HCT116 (cell line): ENCODE data around the gene NPEPL1. TPM values are rescaled to one million over a fixed set of nuclear protein-coding genes. Genes with fewer than 3 reads are reported as not detected.

Experiments used
- ATAC-seq: fragments of 200-7000 bp; cut with Tn5 transposase; 2 replicates; pipeline ENCODE4 v1.9.1; 2020; ENCODE audit warnings: mild to moderate bottlenecking, moderate library complexity
- BruUV-seq: library from RNA; stranded (reverse); fragments of 400-500 nt; replicated peaks from 2 replicates; lab custom pipeline; 2021; lab: Mats Ljungman, UMichigan
- CTCF ChIA-PET: fragments of 300-600 bp; sonication (Branson Sonifier 250); formaldehyde crosslinking; loops from one replicate; lab custom pipeline; 2021; ENCODE audit warnings: antibody characterized with exemption; lab: Charles Lee
- POLR2A ChIA-PET: fragments of 300-600, 350-600 bp; sonication (Branson Sonifier 250); formaldehyde crosslinking; loops from one replicate; lab custom pipeline; 2021; ENCODE audit warnings: antibody characterized with exemption; lab: Charles Lee
- RAD21 ChIA-PET, 2 experiments: fragments of 300-600 bp; sonication (Branson Sonifier 250); formaldehyde crosslinking; loops; one replicate each; lab custom pipeline; 2023; ENCODE audit warnings: low total read pairs in 2 of 2; ENCODE audit not compliant: uncharacterized antibody in 2 of 2, unreplicated experiment in 2 of 2, low non-redundant PET in 1 of 2; lab: Charles Lee
- DNase-seq: peaks from one replicate; pipeline ENCODE4 v3.0.0-alpha.2; 2010; ENCODE audit warnings: low read depth, low spot score
- H2AFZ ChIP-seq: fragments of 200-600 bp; shearing (Covaris generic), sonication (generic); 2 replicates; pipeline ENCODE4 v1.6.1; 2017; ENCODE audit warnings: low read depth, mixed run types, mixed read lengths, antibody characterized with exemption, low read length; ENCODE audit not compliant: poor library complexity, severe bottlenecking
- H3K27ac ChIP-seq: 2 replicates; pipeline ENCODE4 v1.5.1; 2012; ENCODE audit warnings: low read depth, low read length
- H3K27me3 ChIP-seq: fragments of 200-600 bp; sonication (generic); 2 replicates; pipeline ENCODE4 v1.6.1; 2016; ENCODE audit warnings: mixed run types, low read length, mixed read lengths; ENCODE audit not compliant: insufficient read depth
- H3K36me3 ChIP-seq, 2 experiments: fragments of 200-500 bp in 1 of 2; fragments of 200-600 bp in 1 of 2; sonication (Bioruptor generic) in 1 of 2; sonication (generic) in 1 of 2; 2 replicates each; pipeline versions ENCODE4 v1.5.1 to v1.6.1; 2014 to 2016; ENCODE audit warnings: low read length in 2 of 2, inconsistent platforms in 1 of 2, mixed read lengths in 1 of 2, mixed run types in 1 of 2; ENCODE audit not compliant: insufficient read depth in 2 of 2, control insufficient read depth in 1 of 2
- H3K4me1 ChIP-seq, 2 experiments: fragments of 200-600 bp in 1 of 2; sonication (generic) in 1 of 2; 2 replicates each; pipeline versions ENCODE4 v1.5.1 to v1.6.1; 2012 to 2017; ENCODE audit warnings: low read length in 2 of 2, inconsistent platforms in 1 of 2, mild to moderate bottlenecking in 1 of 2, mixed read lengths in 1 of 2, mixed run types in 1 of 2, moderate library complexity in 1 of 2; ENCODE audit not compliant: insufficient read depth in 2 of 2, control insufficient read depth in 1 of 2
- H3K4me2 ChIP-seq: fragments of 200-600 bp; sonication (generic); 2 replicates; pipeline ENCODE4 v1.6.1; 2017; ENCODE audit warnings: mixed run types, low read length, mixed read lengths
- H3K4me3 ChIP-seq, 2 experiments: fragments of 200-600 bp in 1 of 2; sonication (generic) in 1 of 2; replicated peaks in 1 of 2; 2 replicates each; pipeline ENCODE4 v1.5.1; 2011 to 2016; ENCODE audit warnings: low read length in 2 of 2, control low read depth in 1 of 2, low read depth in 1 of 2, mild to moderate bottlenecking in 1 of 2, mixed read lengths in 1 of 2, mixed run types in 1 of 2
- H3K79me2 ChIP-seq: fragments of 200-600 bp; sonication (generic); 2 replicates; pipeline ENCODE4 v1.6.1; 2017; ENCODE audit warnings: mild to moderate bottlenecking, mixed run types, low read length, moderate library complexity, mixed read lengths; ENCODE audit not compliant: insufficient read depth
- H3K9ac ChIP-seq: fragments of 200-600 bp; sonication (generic); 2 replicates; pipeline ENCODE4 v1.6.1; 2016; ENCODE audit warnings: low read length, mixed read lengths
- H3K9me2 ChIP-seq: fragments of 200-600 bp; sonication (generic), shearing (Covaris generic); 2 replicates; pipeline ENCODE4 v1.6.1; 2017; ENCODE audit warnings: mixed run types, mild to moderate bottlenecking, moderate library complexity; ENCODE audit not compliant: insufficient read depth
- H3K9me3 ChIP-seq, 2 experiments: fragments of 200-500 bp in 1 of 2; fragments of 200-600 bp in 1 of 2; sonication (Bioruptor generic) in 1 of 2; sonication (generic) in 1 of 2; 2 replicates each; pipeline ENCODE4 v1.6.1; 2014 to 2017; ENCODE audit warnings: low read length in 2 of 2, mixed read lengths in 2 of 2, inconsistent platforms in 1 of 2, low read depth in 1 of 2, mild to moderate bottlenecking in 1 of 2, mixed run types in 1 of 2, moderate library complexity in 1 of 2; ENCODE audit not compliant: control insufficient read depth in 1 of 2, insufficient read depth in 1 of 2
- H4K20me1 ChIP-seq: fragments of 200-600 bp; sonication (generic), shearing (Covaris generic); 2 replicates; pipeline ENCODE4 v1.6.1; 2017; ENCODE audit warnings: mixed run types, mild to moderate bottlenecking, moderate library complexity; ENCODE audit not compliant: insufficient read depth
- ATF3 ChIP-seq: IDR thresholded peaks from 2 replicates; pipeline ENCODE4 v1.6.1; 2012
- CBX3 ChIP-seq: IDR thresholded peaks from 2 replicates; pipeline ENCODE4 v1.6.1; 2012; ENCODE audit warnings: low read depth
- CEBPB ChIP-seq: IDR thresholded peaks from 2 replicates; pipeline ENCODE4 v1.6.1; 2012; ENCODE audit warnings: low read depth
- EGR1 ChIP-seq: IDR thresholded peaks from 2 replicates; pipeline ENCODE4 v1.6.1; 2012; ENCODE audit warnings: low read depth
- EZH2 ChIP-seq: fragments of 200-600 bp; sonication (generic); IDR thresholded peaks from 2 replicates; pipeline ENCODE4 v1.6.1; 2017; ENCODE audit warnings: antibody characterized with exemption, mixed run types
- EZH2phosphoT487 ChIP-seq: fragments of 200-600 bp; IDR thresholded peaks from 2 replicates; pipeline ENCODE4 v1.6.1; 2018; ENCODE audit warnings: antibody characterized with exemption, borderline replicate concordance
- FOSL1 ChIP-seq: IDR thresholded peaks from 2 replicates; pipeline ENCODE4 v1.6.1; 2012; ENCODE audit warnings: low read depth
- JUND ChIP-seq: IDR thresholded peaks from 2 replicates; pipeline ENCODE4 v1.6.1; 2012
- POLR2AphosphoS5 ChIP-seq: IDR thresholded peaks from 2 replicates; pipeline ENCODE4 v1.6.1; 2011; ENCODE audit warnings: mild to moderate bottlenecking, low read depth, low read length, moderate library complexity
- SIN3A ChIP-seq: IDR thresholded peaks from 2 replicates; pipeline ENCODE4 v1.6.1; 2012; ENCODE audit warnings: low read depth
- SRF ChIP-seq: IDR thresholded peaks from 2 replicates; pipeline ENCODE4 v1.6.1; 2012; ENCODE audit warnings: low read depth
- TCF7L2 ChIP-seq: IDR thresholded peaks from 2 replicates; pipeline ENCODE4 v1.7.0; 2011; ENCODE audit warnings: borderline replicate concordance, inconsistent platforms; ENCODE audit not compliant: insufficient read depth, insufficient read length; ENCODE audit errors: extremely low read depth
- YY1 ChIP-seq: IDR thresholded peaks from 2 replicates; pipeline ENCODE4 v1.6.1; 2011; ENCODE audit warnings: low read length, low read depth, moderate library complexity, mild to moderate bottlenecking; ENCODE audit not compliant: insufficient replicate concordance; ENCODE audit errors: extremely low read depth
- ZNF274 ChIP-seq: fragments of 200-500 bp; sonication (Bioruptor generic); IDR thresholded peaks from 2 replicates; pipeline ENCODE4 v1.6.1; 2014; ENCODE audit warnings: mild to moderate bottlenecking, low read depth, low read length, inconsistent platforms
- intact Hi-C: fragments of 100-400 bp; cut with micrococcal nuclease; formaldehyde crosslinking; loops from 2 replicates; pipeline ENCODE4 v1.10.0; 2022
- total RNA-seq: library from RNA; stranded (reverse); gene quantifications from one replicate; pipeline ENCODE4 v1.2.1, GENCODE V29; 2021; ENCODE audit not compliant: unreplicated experiment
- TF ChIP-seq, protein P1 (sequence below): IDR thresholded peaks from 2 replicates; pipeline ENCODE4 v1.6.1; 2012
- TF ChIP-seq, protein P2 (sequence below), 3 experiments: fragments of 200-600 bp in 1 of 3; sonication (generic) in 1 of 3; IDR thresholded peaks in 2 of 3; conservative IDR thresholded peaks in 1 of 3; 2 replicates each; pipeline ENCODE4 v1.5.1; 2012 to 2017; ENCODE audit warnings: low read depth in 2 of 3, low read length in 2 of 3, antibody characterized with exemption in 1 of 3, borderline replicate concordance in 1 of 3, control low read depth in 1 of 3, mild to moderate bottlenecking in 1 of 3, mixed read lengths in 1 of 3, mixed run types in 1 of 3, moderate library complexity in 1 of 3; ENCODE audit not compliant: insufficient read depth in 1 of 3

The NPEPL1 gene
- total RNA-seq, 1 experiment from 2014 or later = 16.6 TPM

DNA sequence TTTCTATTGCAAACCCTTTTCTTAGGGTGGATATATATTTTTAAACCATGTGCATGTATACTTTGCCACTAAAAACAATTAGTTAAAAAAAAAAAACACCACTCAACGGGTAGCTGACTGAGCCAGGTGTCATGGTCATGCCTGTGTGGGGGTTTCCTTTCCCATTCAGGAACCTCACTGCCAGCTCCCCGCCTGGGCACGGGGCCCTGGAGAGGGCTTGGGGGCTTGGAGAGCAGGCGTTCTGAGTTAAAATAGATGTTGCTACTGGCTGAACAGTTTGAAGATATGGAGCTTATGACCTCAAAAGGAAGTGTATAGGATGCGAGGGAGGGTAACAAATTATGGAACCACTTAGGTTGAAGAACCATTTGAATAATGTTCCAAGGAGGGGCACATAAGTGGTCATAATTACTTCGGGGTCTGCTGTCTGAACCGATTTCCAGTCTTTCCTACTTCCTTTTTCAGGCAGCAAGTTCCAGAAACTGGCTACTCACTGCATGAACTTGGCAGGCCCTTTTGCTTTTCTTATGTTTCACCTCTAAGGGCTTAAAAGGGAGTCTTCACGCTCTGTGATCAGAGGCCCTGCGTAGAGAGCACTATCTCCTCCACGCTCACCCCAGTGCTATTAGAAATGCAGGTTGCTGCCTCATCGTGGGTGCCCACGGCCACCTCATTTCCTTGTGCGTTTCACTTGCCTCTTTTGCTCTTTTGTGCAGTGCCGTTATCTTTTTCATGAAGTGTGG, 31.6 kb upstream of the NPEPL1 start:
- TF ChIP-seq FOSL1 (no peak), SIN3A (no peak), ATF3 (no peak), CEBPB (no peak), POLR2AphosphoS5 (no peak), SRF (no peak)
- TF ChIP-seq, protein P1, sequence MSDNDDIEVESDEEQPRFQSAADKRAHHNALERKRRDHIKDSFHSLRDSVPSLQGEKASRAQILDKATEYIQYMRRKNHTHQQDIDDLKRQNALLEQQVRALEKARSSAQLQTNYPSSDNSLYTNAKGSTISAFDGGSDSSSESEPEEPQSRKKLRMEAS = no peak
- Histone ChIP-seq H3K9me3 (no peaks in the 10 kb centered on the region), H3K9ac (no peak overlapping the region), H3K9me2 (no peaks in the 10 kb centered on the region), H3K4me2 (no peak overlapping the region), H3K27me3 (no peaks in the 10 kb centered on the region), H2AFZ (no peak overlapping the region), H3K4me3 (no peak overlapping the region), H3K36me3 (peaks cover 3 to 19% of the 10 kb centered on the region in 2 experiments; a peak in 3 of 4 replicates), H3K4me1 (peaks cover 0 to 9% of the 10 kb centered on the region in 2 experiments; a peak in 1 of 4 replicates), H3K27ac (no peak overlapping the region), H3K79me2 (peaks cover 99% of the 10 kb centered on the region), H4K20me1 (no peaks in the 10 kb centered on the region; the same call in 1 of the 2 replicates)
- ChIA-PET CTCF (no interaction called here), RAD21 (no interaction called here), POLR2A (no interaction called here)
- ATAC-seq (no peak), DNase-seq (no peak)
- BruUV-seq = no TSS peak
- intact Hi-C loops = no loop called here

GRCh38 chr20:58661598-58662473, 30.8 kb upstream of the NPEPL1 start:
- ATAC-seq (no peak), DNase-seq (no peak)
- Histone ChIP-seq H3K36me3 (peaks cover 3 to 19% of the 10 kb centered on the region in 2 experiments; a peak in 3 of 4 replicates), H3K4me3 (no peak overlapping the region), H3K27me3 (no peaks in the 10 kb centered on the region), H3K9ac (no peak overlapping the region), H3K27ac (no peak overlapping the region), H3K9me2 (no peaks in the 10 kb centered on the region), H3K4me1 (peaks cover 0 to 9% of the 10 kb centered on the region in 2 experiments; a peak in 1 of 4 replicates), H3K4me2 (no peak overlapping the region), H3K79me2 (peaks cover 99% of the 10 kb centered on the region), H4K20me1 (no peaks in the 10 kb centered on the region; the same call in 1 of the 2 replicates), H2AFZ (no peak overlapping the region), H3K9me3 (no peaks in the 10 kb centered on the region)
- ChIA-PET RAD21 (no interaction called here), CTCF (no interaction called here), POLR2A (no interaction called here)
- intact Hi-C loops = no loop called here
- no TSS peak for BruUV-seq
- TF ChIP-seq, protein P2, sequence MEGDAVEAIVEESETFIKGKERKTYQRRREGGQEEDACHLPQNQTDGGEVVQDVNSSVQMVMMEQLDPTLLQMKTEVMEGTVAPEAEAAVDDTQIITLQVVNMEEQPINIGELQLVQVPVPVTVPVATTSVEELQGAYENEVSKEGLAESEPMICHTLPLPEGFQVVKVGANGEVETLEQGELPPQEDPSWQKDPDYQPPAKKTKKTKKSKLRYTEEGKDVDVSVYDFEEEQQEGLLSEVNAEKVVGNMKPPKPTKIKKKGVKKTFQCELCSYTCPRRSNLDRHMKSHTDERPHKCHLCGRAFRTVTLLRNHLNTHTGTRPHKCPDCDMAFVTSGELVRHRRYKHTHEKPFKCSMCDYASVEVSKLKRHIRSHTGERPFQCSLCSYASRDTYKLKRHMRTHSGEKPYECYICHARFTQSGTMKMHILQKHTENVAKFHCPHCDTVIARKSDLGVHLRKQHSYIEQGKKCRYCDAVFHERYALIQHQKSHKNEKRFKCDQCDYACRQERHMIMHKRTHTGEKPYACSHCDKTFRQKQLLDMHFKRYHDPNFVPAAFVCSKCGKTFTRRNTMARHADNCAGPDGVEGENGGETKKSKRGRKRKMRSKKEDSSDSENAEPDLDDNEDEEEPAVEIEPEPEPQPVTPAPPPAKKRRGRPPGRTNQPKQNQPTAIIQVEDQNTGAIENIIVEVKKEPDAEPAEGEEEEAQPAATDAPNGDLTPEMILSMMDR (IDR thresholded peaks at IDR 0.05 in 2 of 3, conservative IDR thresholded peaks at IDR 0.05 in 1 of 3; ENCODE audit: borderline replicate concordance in 1 of 3, insufficient read depth in 1 of 3, low read depth in 2 of 3, low read length in 2 of 3) = no peak
- TF ChIP-seq JUND (no peak), TCF7L2 (no peak), CBX3 (no peak), SRF (no peak), EGR1 (no peak), YY1 (no peak), ZNF274 (no peak), EZH2 (no peak), EZH2phosphoT487 (no peak), ATF3 (no peak)
